K562 (cell line): Measurements from ENCODE around the gene OR2AG1. TPM values are rescaled to one million over a fixed set of nuclear protein-coding genes. Genes with fewer than 3 reads are reported as not detected.

Experiments
- ATAC-seq: fragments of 200-7000 bp; cut with Tn5 transposase; 3 replicates; pipeline ENCODE4 v1.9.1; 2020; ENCODE audit warnings: moderate library complexity
- BruUV-seq: library from RNA; stranded (reverse); fragments of 400-500 nt; replicated peaks from 2 replicates; lab custom pipeline; 2021; lab: Mats Ljungman, UMichigan
- CTCF ChIA-PET: fragments of 300-600 bp; formaldehyde crosslinking; extraction: SDS; loops from one replicate; lab custom pipeline; 2021; ENCODE audit warnings: low intra/inter-chr PET ratio; lab: Yijun Ruan, JAX
- POLR2A ChIA-PET: fragments of 300-600, 350-650 bp; sonication (Branson Sonifier 250); formaldehyde crosslinking; extraction: SDS; loops from one replicate; lab custom pipeline; 2021; ENCODE audit warnings: antibody characterized with exemption, inconsistent platforms; lab: Yijun Ruan, JAX
- DNase-seq, 4 experiments: peaks; one replicate each; pipeline versions ENCODE4 v3.0.0 to v3.0.0-alpha.2; 2011 to 2018; ENCODE audit warnings: low spot score in 3 of 4, mixed read lengths in 3 of 4; ENCODE audit errors: extremely low read depth in 1 of 4
- FAIRE-seq: peaks from 2 replicates; lab custom pipeline; 2011; peaks lifted over from hg19 to GRCh38; lab: Jason Lieb, UNC
- H2AFZ ChIP-seq: 2 replicates; pipeline ENCODE4 v1.6.0; 2011; ENCODE audit warnings: low read depth, low read length, control low read depth, inconsistent platforms
- H3K27ac ChIP-seq: fragments of 200-600 bp; 3 replicates; pipeline ENCODE4 v1.8.0; 2011; ENCODE audit warnings: low read depth, mild to moderate bottlenecking, control low read depth, inconsistent platforms, low read length, moderate library complexity, mixed read lengths; ENCODE audit errors: extremely low read depth
- H3K27me3 ChIP-seq, 2 experiments: fragments of 300-600 bp in 1 of 2; 2 replicates in 1 of 2; 3 replicates in 1 of 2; pipeline versions ENCODE4 v1.6.0 to v1.8.0; 2011; ENCODE audit warnings: inconsistent platforms in 2 of 2, low read length in 2 of 2, mild to moderate bottlenecking in 1 of 2, mixed read lengths in 1 of 2, moderate library complexity in 1 of 2; ENCODE audit not compliant: control insufficient read depth in 2 of 2, insufficient read depth in 2 of 2
- H3K36me3 ChIP-seq: fragments of 300-600 bp; 3 replicates; pipeline ENCODE4 v1.8.0; 2011; ENCODE audit warnings: mild to moderate bottlenecking, low read length, inconsistent platforms; ENCODE audit not compliant: control insufficient read depth, insufficient read depth
- H3K4me1 ChIP-seq, 2 experiments: fragments of 200-600 bp in 1 of 2; replicated peaks in 1 of 2; 2 replicates in 1 of 2; 3 replicates in 1 of 2; pipeline versions ENCODE4 v1.5.1 to v1.8.0; 2011; ENCODE audit warnings: inconsistent platforms in 2 of 2, low read length in 2 of 2, mild to moderate bottlenecking in 1 of 2, mixed read lengths in 1 of 2, moderate library complexity in 1 of 2; ENCODE audit not compliant: control insufficient read depth in 2 of 2, insufficient read depth in 2 of 2
- H3K4me2 ChIP-seq: 2 replicates; pipeline ENCODE4 v1.6.1; 2011; ENCODE audit warnings: low read length, control low read depth, inconsistent platforms, mixed read lengths; ENCODE audit not compliant: insufficient read depth
- H3K4me3 ChIP-seq: fragments of 200-600 bp; sonication (generic), shearing (Covaris generic); 2 replicates; pipeline ENCODE4 v1.5.1; 2016; ENCODE audit warnings: control low read depth, inconsistent platforms
- H3K79me2 ChIP-seq: fragments of 200-600 bp; 3 replicates; pipeline ENCODE4 v1.8.0; 2011; ENCODE audit warnings: low read length, inconsistent platforms; ENCODE audit not compliant: control insufficient read depth, insufficient read depth
- H3K9ac ChIP-seq, 2 experiments: 2 replicates each; pipeline versions ENCODE4 v1.6.0 to v1.6.1; 2011; ENCODE audit warnings: low read depth in 2 of 2, low read length in 2 of 2, control low read depth in 1 of 2, inconsistent platforms in 1 of 2, mild to moderate bottlenecking in 1 of 2, mixed read lengths in 1 of 2; ENCODE audit not compliant: insufficient read depth in 1 of 2
- H3K9me1 ChIP-seq: one replicate; pipeline ENCODE4 v1.6.0; 2011; ENCODE audit warnings: inconsistent platforms, mild to moderate bottlenecking, low read length, moderate library complexity; ENCODE audit not compliant: control insufficient read depth, insufficient read depth
- H3K9me3 ChIP-seq: replicated peaks from 2 replicates; pipeline ENCODE4 v1.5.1; 2011; ENCODE audit warnings: low read depth, low read length, inconsistent platforms; ENCODE audit not compliant: control insufficient read depth, insufficient read depth
- H4K20me1 ChIP-seq: replicated peaks from 2 replicates; pipeline ENCODE4 v1.6.1; 2011; ENCODE audit warnings: low read length, inconsistent platforms, mixed read lengths; ENCODE audit not compliant: control insufficient read depth, insufficient read depth
- CEBPB ChIP-seq: fragments of 450-650 bp; IDR thresholded peaks from 2 replicates; pipeline ENCODE4 v1.6.1; 2016; ENCODE audit warnings: missing genetic modification characterization, missing compliant biosample characterization
- RBM17 ChIP-seq: fragments of 200-400 bp; formaldehyde crosslinking; IDR thresholded peaks from 2 replicates; pipeline ENCODE4 v1.6.1; 2017; ENCODE audit warnings: low read depth, mild to moderate bottlenecking, low read length, borderline replicate concordance
- THRA ChIP-seq: fragments of 450-650 bp; IDR thresholded peaks from 2 replicates; pipeline ENCODE4 v1.6.1; 2017; ENCODE audit warnings: mild to moderate bottlenecking, moderate library complexity
- ZBTB1 ChIP-seq: sonication (generic); formaldehyde crosslinking; IDR thresholded peaks from 2 replicates; pipeline ENCODE4 v1.8.1; 2023; ENCODE audit warnings: missing genetic modification reagents, low read depth, mild to moderate bottlenecking, borderline replicate concordance
- ZBTB2 ChIP-seq: fragments of 450-650 bp; IDR thresholded peaks from 2 replicates; pipeline ENCODE4 v1.6.1; 2016; ENCODE audit warnings: antibody characterized with exemption
- WGBS: fragments of 100-300 bp; shearing (Covaris generic); methylation state at CpG from one replicate; pipeline ENCODE4 v1.1.6; 2016; ENCODE audit warnings: low coverage, mixed read lengths; ENCODE audit not compliant: insufficient coverage; ENCODE audit errors: missing lambda C conversion rate; 5-methylcytosine and 5-hydroxymethylcytosine counted together
- in situ Hi-C: fragments of 300-500 bp; cut with MboI; formaldehyde crosslinking; loops from 4 replicates; pipeline ENCODE4 v1.15.0; 2018; ENCODE audit warnings: inconsistent platforms, mixed read lengths
- intact Hi-C: fragments of 100-400 bp; cut with micrococcal nuclease; formaldehyde crosslinking; loops from 2 replicates; pipeline ENCODE4 v1.14.2; 2022
- polyA plus RNA-seq, 8 experiments: library from polyadenylated mRNA; depleted of rRNA in 4 of 8; stranded (reverse) in 5 of 8; unstranded in 3 of 8; fragments of >200 nt; fragmentation: Nextera tagmentation in 2 of 8; fragmentation: Illumina TruSeq in 1 of 8; extraction: Ambion mirVana in 2 of 8; extraction: Trizol in 1 of 8; gene quantifications; 2 replicates each; pipeline versions ENCODE4 v1.2.1 to v1.2.3, GENCODE V29; 2011 to 2014; ENCODE audit warnings: inconsistent platforms in 1 of 8, missing spikeins in 1 of 8
- total RNA-seq, 7 experiments: library from RNA; depleted of rRNA in 6 of 7; stranded (reverse); fragments of >200 nt in 6 of 7; fragmentation: Illumina TruSeq in 2 of 7; extraction: Trizol in 2 of 7; gene quantifications; 2 replicates each; pipeline versions ENCODE4 v1.2.1 to v1.2.3, GENCODE V29; 2011 to 2021; ENCODE audit warnings: low replicate concordance in 1 of 7

Gene OR2AG1
- total and polyA plus RNA-seq, 9 of the 15 experiments (the other 6 are each of a cell fraction or from before 2014, with no cell fraction given), result 0.05 to 0.11 (median 0.07) TPM; not detected in 5

- TF ChIP-seq ZBTB1 (CRISPR knock-in tag), result no peak
- TF ChIP-seq ZBTB2, result no peak
Observed at GRCh38 chr11:6790546-6790945, 7.7 kb downstream of the OR2AG1 start (continued).

- H4K20me1 ChIP-seq, result no peaks in the 10 kb centered on the region
- ATAC-seq (no peak), FAIRE-seq (no peak)
- no TSS peak for BruUV-seq
- CTCF ChIA-PET, result no interaction called here
- no peak overlapping the region for H3K4me2 ChIP-seq
- H3K9ac ChIP-seq, result no peak overlapping the region
- H3K9me3 ChIP-seq, result no peaks in the 10 kb centered on the region
- no peaks in the 10 kb centered on the region for H3K4me1 ChIP-seq
- in situ Hi-C loops, result no loop called here
- H3K36me3 ChIP-seq, result no peaks in the 10 kb centered on the region
- 0 out of 2 replicates have a peak, but pooled peaks have one; percentile 8 for TF ChIP-seq CEBPB (tag)
- no peak for TF ChIP-seq RBM17
- TF ChIP-seq THRA, result no peak
- TF ChIP-seq, all 486 proteins: peak for 1
- no peaks in the 10 kb centered on the region; a peak in 1 of 5 replicates for H3K27me3 ChIP-seq
- DNase-seq, result no peak
- H3K4me3 ChIP-seq, result no peak overlapping the region
- POLR2A ChIA-PET, result no interaction called here
- no peak overlapping the region for H2AFZ ChIP-seq
- 9% methylated on average over 4 of the region's 4 CpGs for WGBS
- H3K79me2 ChIP-seq, result no peaks in the 10 kb centered on the region
- no peak overlapping the region for H3K27ac ChIP-seq
- intact Hi-C loops, result no loop called here
- no peaks in the 10 kb centered on the region for H3K9me1 ChIP-seq
Observed at GRCh38 chr11:6794639-6795038, 11.8 kb downstream of the OR2AG1 start.
